IMR-90 (cell line): ENCODE results near the gene HEXD. TPM values are rescaled to one million over a fixed set of nuclear protein-coding genes. Genes with fewer than 3 reads are reported as not detected.

Source experiments
- ATAC-seq: fragments of 200-7000 bp; cut with Tn5 transposase; 2 replicates; pipeline ENCODE4 v1.9.1; 2020; ENCODE audit warnings: low read depth, mild to moderate bottlenecking, moderate library complexity
- BruUV-seq: library from RNA; stranded (reverse); fragments of 400-500 nt; replicated peaks from 2 replicates; lab custom pipeline; 2021; lab: Mats Ljungman, UMichigan
- CTCF ChIA-PET: fragments of 300-600 bp; formaldehyde crosslinking; extraction: SDS; loops from one replicate; lab custom pipeline; 2021; ENCODE audit warnings: antibody characterized with exemption; lab: Yijun Ruan, JAX
- POLR2A ChIA-PET: fragments of 300-600 bp; sonication (Branson Sonifier 250); formaldehyde crosslinking; loops from one replicate; lab custom pipeline; 2022; ENCODE audit warnings: antibody characterized with exemption; ENCODE audit not compliant: unreplicated experiment; lab: Charles Lee
- DNase-seq: peaks from one replicate; pipeline ENCODE4 v3.0.0; 2013
- H2AFZ ChIP-seq: replicated peaks from 2 replicates; pipeline ENCODE3; 2013; ENCODE audit warnings: low read length, mild to moderate bottlenecking; ENCODE audit not compliant: poor library complexity
- H2AK5ac ChIP-seq: 2 replicates; pipeline ENCODE4 v1.6.1; 2013; ENCODE audit warnings: low read depth, low read length, inconsistent platforms
- H2AK9ac ChIP-seq: replicated peaks from 2 replicates; pipeline ENCODE3; 2013; ENCODE audit warnings: mild to moderate bottlenecking, low read depth, low read length, moderate library complexity; ENCODE audit not compliant: poor library complexity
- H2BK120ac ChIP-seq: 2 replicates; pipeline ENCODE4 v1.6.1; 2013; ENCODE audit warnings: low read depth, low read length, inconsistent platforms
- H2BK15ac ChIP-seq: 3 replicates; pipeline ENCODE4 v1.6.1; 2013; ENCODE audit warnings: low read depth, low read length, inconsistent platforms
- H2BK20ac ChIP-seq: 2 replicates; pipeline ENCODE4 v1.6.1; 2013; ENCODE audit warnings: low read depth, mild to moderate bottlenecking, inconsistent platforms, low read length, moderate library complexity
- H2BK5ac ChIP-seq: 2 replicates; pipeline ENCODE4 v1.6.1; 2013; ENCODE audit warnings: mild to moderate bottlenecking, low read depth, low read length, inconsistent platforms; ENCODE audit not compliant: poor library complexity, severe bottlenecking
- H3K14ac ChIP-seq: replicated peaks from 2 replicates; pipeline ENCODE4 v1.6.1; 2013; ENCODE audit warnings: low read depth, low read length, inconsistent platforms
- H3K18ac ChIP-seq: 2 replicates; pipeline ENCODE4 v1.6.1; 2013; ENCODE audit warnings: low read depth, low read length, control low read depth
- H3K23ac ChIP-seq: 2 replicates; pipeline ENCODE4 v1.6.1; 2013; ENCODE audit warnings: low read depth, low read length, inconsistent platforms
- H3K27ac ChIP-seq: 2 replicates; pipeline ENCODE4 v1.5.1; 2013; ENCODE audit warnings: mild to moderate bottlenecking, control low read depth, low read length; ENCODE audit not compliant: insufficient read depth
- H3K27me3 ChIP-seq: 2 replicates; pipeline ENCODE4 v1.6.1; 2013; ENCODE audit warnings: low read length; ENCODE audit not compliant: control insufficient read depth, insufficient read depth
- H3K36me3 ChIP-seq: 2 replicates; pipeline ENCODE4 v1.6.1; 2013; ENCODE audit warnings: low read length, mixed read lengths; ENCODE audit not compliant: control insufficient read depth, insufficient read depth
- H3K4ac ChIP-seq: 2 replicates; pipeline ENCODE4 v1.6.1; 2013; ENCODE audit warnings: low read depth, low read length, inconsistent platforms
- H3K4me1 ChIP-seq: 2 replicates; pipeline ENCODE4 v1.6.1; 2013; ENCODE audit warnings: low read length, mixed read lengths; ENCODE audit not compliant: control insufficient read depth, insufficient read depth
- H3K4me2 ChIP-seq: 2 replicates; pipeline ENCODE4 v1.6.1; 2013; ENCODE audit warnings: low read depth, mild to moderate bottlenecking, control low read depth, low read length, moderate library complexity
- H3K4me3 ChIP-seq: 2 replicates; pipeline ENCODE4 v1.5.1; 2013; ENCODE audit warnings: low read depth, mild to moderate bottlenecking, control low read depth, low read length, moderate library complexity; ENCODE audit not compliant: insufficient read depth
- H3K56ac ChIP-seq: 2 replicates; pipeline ENCODE4 v1.6.1; 2013; ENCODE audit warnings: low read length, inconsistent platforms; ENCODE audit not compliant: insufficient read depth; ENCODE audit errors: extremely low read depth
- H3K79me1 ChIP-seq, 2 experiments: 2 replicates each; pipeline ENCODE4 v1.6.1; 2013; ENCODE audit warnings: low read length in 2 of 2, inconsistent platforms in 1 of 2, low read depth in 1 of 2
- H3K9ac ChIP-seq: 2 replicates; pipeline ENCODE4 v1.6.1; 2013; ENCODE audit warnings: low read depth, low read length, control low read depth
- H3K9me1 ChIP-seq: 2 replicates; pipeline ENCODE4 v1.6.1; 2013; ENCODE audit warnings: low read length, inconsistent platforms; ENCODE audit not compliant: insufficient read depth
- H3K9me3 ChIP-seq: 2 replicates; pipeline ENCODE4 v1.6.1; 2013; ENCODE audit warnings: low read length; ENCODE audit not compliant: control insufficient read depth, insufficient read depth
- H4K20me1 ChIP-seq: 2 replicates; pipeline ENCODE4 v1.6.1; 2013; ENCODE audit warnings: low read length, inconsistent platforms; ENCODE audit not compliant: insufficient read depth
- H4K5ac ChIP-seq: 2 replicates; pipeline ENCODE4 v1.6.1; 2013; ENCODE audit warnings: mild to moderate bottlenecking, low read depth, low read length, control low read depth
- H4K8ac ChIP-seq, 2 experiments: 2 replicates each; pipeline ENCODE4 v1.6.1; 2013; ENCODE audit warnings: low read depth in 2 of 2, low read length in 2 of 2, control low read depth in 1 of 2, inconsistent platforms in 1 of 2
- H4K91ac ChIP-seq: 2 replicates; pipeline ENCODE4 v1.6.1; 2013; ENCODE audit warnings: low read depth, low read length, inconsistent platforms; ENCODE audit not compliant: insufficient read depth
- BHLHE40 ChIP-seq: fragments of 150-350 bp; IDR thresholded peaks from 2 replicates; pipeline ENCODE4 v1.6.1; 2016; ENCODE audit warnings: mild to moderate bottlenecking, low read depth, low read length
- MXI1 ChIP-seq: IDR thresholded peaks from 2 replicates; pipeline ENCODE4 v1.6.1; 2012; ENCODE audit warnings: low read depth, mild to moderate bottlenecking, low read length, moderate library complexity, borderline replicate concordance
- USF2 ChIP-seq: fragments of 150-350 bp; IDR thresholded peaks from 2 replicates; pipeline ENCODE4 v1.6.1; 2017; ENCODE audit warnings: mild to moderate bottlenecking, antibody characterized with exemption, low read length, low read depth
- WGBS, 2 experiments: methylation state at CpG; one replicate each; pipeline versions ENCODE4 v1.1.5 to v1.1.7; 2013; ENCODE audit warnings: missing lambda C conversion rate in 2 of 2; ENCODE audit not compliant: insufficient read length in 1 of 2; ENCODE audit errors: extremely low coverage in 2 of 2; 5-methylcytosine and 5-hydroxymethylcytosine counted together
- dilution Hi-C: fragments of 300-500 bp; cut with HindIII; formaldehyde crosslinking; loops from one replicate; pipeline ENCODE4 v1.14.3; 2018; ENCODE audit warnings: low sequenced_read_pairs; ENCODE audit not compliant: unreplicated experiment
- in situ Hi-C: fragments of 300-500 bp; cut with MboI; formaldehyde crosslinking; loops from 3 replicates; pipeline ENCODE4 v1.14.3; 2019; ENCODE audit warnings: low sequenced_read_pairs, inconsistent platforms, mixed read lengths
- intact Hi-C: fragments of 100-400 bp; cut with micrococcal nuclease; formaldehyde crosslinking; loops from 2 replicates; pipeline ENCODE4 v1.10.0; 2022
- polyA plus RNA-seq, 3 experiments: library from polyadenylated mRNA; depleted of rRNA; stranded (reverse); fragments of >200 nt; gene quantifications; 2 replicates each; pipeline ENCODE4 v1.2.3, GENCODE V29; 2012; ENCODE audit warnings: low replicate concordance in 1 of 3
- total RNA-seq: library from RNA; depleted of rRNA; stranded (reverse); fragments of >200 nt; gene quantifications from 2 replicates; pipeline ENCODE4 v1.2.3, GENCODE V29; 2012

HEXD gene
- total and polyA plus RNA-seq, 2 of the 4 experiments (the other 2 are of a cell fraction) = 3.8 to 9.5 TPM

- CTCF ChIA-PET = no interaction called here
- in situ Hi-C loops = no loop called here
- BruUV-seq = no TSS peak
Observed at GRCh38 chr17:82457929-82458178, 39.7 kb downstream of the HEXD start.

More at GRCh38 chr17:82457929-82458178, 39.7 kb downstream of the HEXD start:
- Histone ChIP-seq H3K9me1 (peaks cover 8% of the 10 kb centered on the region; the same call in 1 of the 2 replicates), H2AFZ (peak overlapping the region; percentile 95), H2BK5ac (peak overlapping the region; percentile 87), H4K5ac (peak overlapping the region; percentile 40; the same call in 1 of the 2 replicates), H4K91ac (peak overlapping the region; percentile 54; the same call in 1 of the 2 replicates), H3K36me3 (peaks cover 23% of the 10 kb centered on the region), H3K79me1 (peaks cover 13 to 39% of the 10 kb centered on the region in 2 experiments), H3K9me3 (no peaks in the 10 kb centered on the region), H2BK20ac (no peak overlapping the region), H3K27ac (peak overlapping the region; percentile 86), H2AK5ac (no peak overlapping the region), H3K56ac (no peak overlapping the region), H3K4me2 (peak overlapping the region; percentile 80), H3K9ac (peak overlapping the region; percentile 10; the same call in 1 of the 2 replicates), H3K14ac (peak overlapping the region; percentile 32; the same call in 1 of the 2 replicates), H3K4me1 (peaks cover 3% of the 10 kb centered on the region), H2AK9ac (peak overlapping the region; percentile 98), H3K27me3 (no peaks in the 10 kb centered on the region), H2BK15ac (no peak overlapping the region), H3K23ac (peak overlapping the region; percentile 1; the same call in 1 of the 2 replicates), H4K20me1 (peaks cover 13% of the 10 kb centered on the region), H2BK120ac (no peak overlapping the region), H3K18ac (no peak overlapping the region), H3K4ac (peak overlapping the region; percentile 37), H4K8ac (peak overlapping the region; percentile 14 to 78), H3K4me3 (peak overlapping the region; percentile 55)
- TF ChIP-seq USF2 = peak; percentile 97
- TF ChIP-seq MXI1 = 0 out of 2 replicates have a peak, but pooled peaks have one; percentile 30
- no peak for TF ChIP-seq BHLHE40
- intact Hi-C loops = loop anchor here (1.0 to 5.0 kb wide), 2 partner anchors 73 to 94 kb away; no protein-coding TSS in a partner anchor
- POLR2A ChIA-PET = no interaction called here
- ATAC-seq (no peak), DNase-seq (no peak)
- dilution Hi-C loops = no loop called here
- no CpG with 5 or more reads among the region's 8 CpGs for WGBS, 2 experiments
